Activated gamma-delta T cell treated with anti-CD3 and anti-CD28 coated beads, Interleukin-2, amount 50 U/mL, for 16 hours (primary cell): Measurements from ENCODE around the gene TBC1D21.
A peak's percentile ranks its signal among the peaks of the same experiment; 100 is the strongest.

ENCODE experiments used
- DNase-seq: peaks from one replicate; pipeline ENCODE4 v3.0.0-alpha.2; 2020; ENCODE audit warnings: low read depth

The TBC1D21 gene

GRCh38 chr15:73889053-73889761 lies 15.8 kb downstream of the TBC1D21 start:
- no peak for DNase-seq

- no peak for DNase-seq
These were observed 16.4 kb downstream of the TBC1D21 start for GRCh38 chr15:73889762-73890124.

DNA sequence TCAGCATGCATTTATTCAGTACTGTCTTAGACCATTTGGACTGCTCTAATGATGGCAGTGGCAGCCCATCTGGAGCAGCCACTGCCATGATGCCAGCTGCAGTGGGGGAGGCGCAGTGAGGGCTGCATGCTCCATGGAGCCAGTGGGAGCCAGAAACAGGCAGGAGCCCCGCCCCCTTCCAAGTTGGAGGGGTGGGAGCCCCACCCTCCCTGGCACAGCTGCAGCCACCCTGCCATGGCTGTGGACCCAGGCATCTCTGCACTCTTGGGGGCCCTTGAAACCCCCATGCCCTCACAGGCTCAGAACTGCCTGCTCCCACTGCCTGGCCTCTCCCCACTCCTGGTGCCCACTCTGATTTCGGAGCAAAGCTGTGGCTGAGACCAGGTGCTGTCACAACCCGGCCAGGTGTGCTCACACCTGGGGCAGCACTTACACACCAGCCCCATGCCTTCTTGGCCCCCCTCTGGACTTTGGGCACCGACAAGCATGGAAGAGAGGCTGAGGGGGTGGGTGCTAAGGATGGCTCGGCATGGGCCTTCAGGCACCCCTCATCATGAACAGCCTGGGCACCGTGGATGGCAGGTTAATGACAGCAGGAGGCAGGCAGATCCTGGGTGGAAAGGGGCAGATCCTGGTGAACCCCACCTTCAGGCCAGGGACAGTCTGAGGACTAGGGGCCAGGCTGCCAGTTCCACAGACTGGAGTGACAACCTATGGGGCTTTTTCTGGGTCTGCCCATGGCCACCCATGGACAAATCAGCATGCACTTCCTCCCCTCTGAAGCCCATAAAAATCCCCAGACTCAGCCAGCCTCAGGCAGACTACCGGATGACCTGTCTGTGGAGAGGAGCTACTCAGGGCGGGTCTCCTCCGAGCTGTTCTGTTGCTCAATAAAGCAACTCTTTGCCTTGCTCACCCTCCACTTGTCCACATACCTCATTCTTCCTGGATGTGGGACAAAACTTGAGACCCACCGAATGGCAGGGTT lies 18.3 kb downstream of the TBC1D21 start:
- no peak for DNase-seq

DNA sequence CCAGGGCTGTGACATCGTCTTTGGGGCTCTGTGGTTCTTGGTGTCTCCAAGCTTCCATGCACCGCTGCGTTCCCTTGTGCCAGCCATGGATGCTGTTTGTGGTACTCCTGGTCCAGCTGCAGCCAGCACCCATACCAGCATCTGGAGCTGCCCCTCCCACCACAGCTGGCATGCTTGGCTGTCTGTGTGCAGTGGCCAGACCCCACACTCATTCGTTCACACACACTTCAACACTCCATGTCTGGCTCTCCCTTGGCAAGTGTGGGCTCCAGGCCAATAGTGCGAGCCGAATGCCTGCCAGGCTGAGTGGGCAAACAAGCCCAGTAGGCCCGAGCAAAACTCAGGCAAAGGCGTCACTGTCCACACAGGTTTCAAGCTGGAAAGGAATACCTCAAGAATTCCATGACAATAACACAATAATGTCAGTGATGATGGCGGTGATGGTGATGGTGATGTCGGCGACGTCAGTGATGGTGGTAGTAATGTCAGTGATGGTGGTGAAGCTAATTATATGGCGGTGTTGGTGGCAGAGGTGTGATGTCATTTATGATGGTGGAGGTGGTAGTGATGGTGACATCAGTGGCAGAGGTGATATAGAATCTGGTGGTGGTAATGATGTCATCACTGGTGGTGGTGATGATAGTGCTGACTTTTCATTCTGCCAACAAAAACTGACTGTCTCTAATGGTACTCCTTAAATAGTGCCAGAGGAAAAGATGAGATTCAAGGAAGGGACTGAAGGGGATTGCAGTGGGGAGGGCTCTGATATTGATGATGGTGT lies 19.3 kb downstream of the TBC1D21 start:
- no peak for DNase-seq

DNA sequence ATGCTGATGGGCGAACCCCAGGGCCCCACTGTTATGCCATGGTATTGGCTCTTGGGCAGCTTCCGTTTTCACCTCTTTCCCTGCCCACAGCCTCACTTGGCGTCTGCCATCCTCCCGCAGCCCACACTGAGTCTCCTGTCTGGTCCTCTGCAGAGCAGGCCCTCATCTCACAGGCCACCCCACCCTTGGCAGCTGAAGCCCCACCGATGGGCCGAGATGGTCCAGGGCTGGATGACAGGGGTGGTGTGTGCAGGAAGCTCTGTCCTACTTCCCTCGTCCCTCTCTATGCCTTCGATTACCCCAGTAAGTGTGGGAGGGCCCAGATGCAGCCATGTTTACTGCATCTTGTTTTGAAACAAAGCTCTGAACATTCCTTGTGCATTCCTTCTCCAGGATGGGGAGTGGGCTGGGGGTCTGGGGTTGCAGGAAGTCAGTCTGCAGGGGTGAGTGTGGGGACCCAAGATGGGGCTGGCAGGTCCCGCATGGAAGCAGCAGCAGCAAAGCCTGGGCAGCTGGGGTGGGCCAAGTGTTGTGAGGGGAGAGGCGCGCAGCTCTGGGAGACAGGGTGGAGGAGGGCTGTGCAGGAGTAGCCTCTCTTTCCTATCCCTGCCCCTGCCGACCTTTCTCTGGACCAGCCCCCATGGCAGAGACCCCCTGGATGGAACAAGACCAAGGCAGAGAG lies 20.9 kb downstream of the TBC1D21 start:
- no peak for DNase-seq

DNA sequence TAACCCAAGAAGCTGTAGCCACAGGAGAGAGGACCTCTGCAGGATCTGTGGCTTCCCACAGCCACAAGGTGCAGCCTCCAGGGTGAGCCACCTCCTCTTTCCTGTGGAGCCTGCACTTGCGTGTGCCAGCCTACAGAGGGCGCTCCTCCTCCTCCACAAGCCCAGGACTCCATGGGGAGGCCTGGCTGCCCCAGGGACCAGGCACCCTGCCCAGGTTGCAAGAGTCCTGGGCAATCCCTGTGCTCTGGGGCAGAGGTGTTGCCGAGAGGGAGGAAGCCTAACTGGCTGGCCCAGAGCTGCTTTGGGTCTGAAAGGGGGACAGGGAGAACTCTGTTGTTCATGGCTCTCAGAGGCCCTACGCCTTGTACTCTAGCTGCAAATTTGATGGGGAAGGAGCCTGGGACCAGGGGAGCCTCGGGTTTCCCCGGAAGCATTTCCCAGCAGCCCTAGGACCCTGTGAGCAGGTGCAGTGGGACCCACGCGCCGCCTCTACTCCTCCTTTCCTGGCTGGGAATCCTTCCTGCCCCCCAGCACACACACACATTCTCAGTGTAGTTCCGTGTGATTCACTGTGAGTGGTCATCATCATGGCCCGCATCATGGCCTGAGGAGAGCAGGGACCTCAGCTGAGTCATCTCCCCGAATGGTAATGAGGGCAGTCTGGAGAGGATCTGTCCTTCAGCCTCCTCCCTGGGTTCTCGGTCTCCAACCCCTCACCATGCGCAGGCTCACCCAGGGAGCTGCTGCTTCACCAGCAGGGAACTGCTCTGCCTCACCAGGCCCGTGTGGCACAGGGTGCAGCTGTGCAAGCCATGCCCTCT lies 24.3 kb downstream of the TBC1D21 start:
- DNase-seq = peak; percentile 12

GRCh38 chr15:73899197-73900094 lies 26.1 kb downstream of the TBC1D21 start:
- no peak for DNase-seq

- no peak for DNase-seq
These were observed 26.8 kb downstream of the TBC1D21 start for GRCh38 chr15:73900095-73900712.

DNA sequence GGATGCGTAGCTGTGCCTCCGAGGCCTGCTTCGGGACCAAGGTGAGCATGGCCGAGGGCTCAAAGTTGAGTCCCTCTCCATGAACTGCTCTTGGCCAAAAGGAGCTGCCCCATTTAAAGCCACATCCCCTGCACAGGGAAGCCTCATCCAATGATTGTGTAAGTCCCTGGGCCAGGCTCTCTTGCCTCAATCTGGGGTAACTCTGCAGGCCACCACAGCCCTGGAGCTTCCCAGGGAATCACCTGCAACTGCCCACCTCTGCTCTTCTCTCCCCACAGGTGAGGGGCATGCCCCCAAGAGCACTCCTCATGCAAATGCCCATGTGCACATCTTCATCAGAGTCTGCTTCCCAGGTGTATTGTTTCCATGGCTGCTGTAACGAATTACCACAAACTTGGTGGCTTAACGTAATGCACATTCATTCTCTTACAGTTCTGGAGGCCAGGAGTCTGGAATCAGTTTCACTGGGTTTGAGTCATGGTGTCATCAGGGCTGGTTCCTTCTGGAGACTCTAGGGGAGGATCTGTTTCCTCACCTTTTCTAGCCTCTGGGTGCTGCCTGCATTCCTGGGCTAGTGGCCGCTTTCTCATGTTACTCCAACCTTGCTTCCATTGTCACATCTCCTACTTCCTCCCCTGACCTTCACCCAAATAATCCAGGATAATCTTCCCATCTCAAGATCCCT lies 27.9 kb downstream of the TBC1D21 start:
- DNase-seq = no peak

GRCh38 chr15:73902121-73903020 lies 29.0 kb downstream of the TBC1D21 start:
- no peak for DNase-seq

DNA sequence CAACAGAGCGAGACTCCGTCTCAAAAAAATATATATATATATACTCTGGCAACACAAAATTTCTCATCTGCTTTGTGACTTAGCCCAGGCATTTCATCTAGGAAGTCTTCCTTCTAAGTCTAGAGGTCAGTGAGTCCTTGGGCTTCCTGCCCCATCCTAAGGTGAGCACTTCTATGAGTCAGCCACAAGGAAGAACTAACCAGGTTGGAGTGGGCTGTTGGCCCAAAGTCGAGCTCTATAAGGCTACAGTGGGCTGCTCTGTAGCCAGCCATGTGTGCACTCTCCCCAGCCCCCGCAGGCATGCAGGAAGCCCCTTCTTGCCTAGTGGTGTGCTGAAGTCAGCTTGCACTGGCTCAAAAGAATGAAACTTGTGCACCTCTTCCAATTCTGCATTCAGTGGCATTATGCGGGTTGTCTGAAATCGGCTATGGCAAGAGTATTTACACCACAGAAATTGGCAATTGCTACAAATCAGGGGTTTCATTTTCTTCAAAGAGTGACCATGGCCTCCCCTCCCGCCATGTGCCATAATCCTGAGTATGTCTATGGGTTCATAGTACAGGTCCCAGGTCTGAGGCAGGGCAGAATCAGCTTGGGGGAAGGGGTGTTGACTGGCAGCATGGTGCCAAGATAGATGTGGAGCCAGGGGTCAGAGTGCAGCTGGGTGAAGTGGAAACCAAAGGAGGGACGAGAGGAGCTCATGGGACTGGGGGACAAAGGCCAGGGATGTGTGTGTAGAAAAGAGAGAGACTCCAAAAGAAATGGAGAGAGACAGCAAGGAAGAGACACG lies 30.9 kb downstream of the TBC1D21 start:
- no peak for DNase-seq

- DNase-seq = no peak
These were observed 32.0 kb downstream of the TBC1D21 start for GRCh38 chr15:73905225-73905827.

DNA sequence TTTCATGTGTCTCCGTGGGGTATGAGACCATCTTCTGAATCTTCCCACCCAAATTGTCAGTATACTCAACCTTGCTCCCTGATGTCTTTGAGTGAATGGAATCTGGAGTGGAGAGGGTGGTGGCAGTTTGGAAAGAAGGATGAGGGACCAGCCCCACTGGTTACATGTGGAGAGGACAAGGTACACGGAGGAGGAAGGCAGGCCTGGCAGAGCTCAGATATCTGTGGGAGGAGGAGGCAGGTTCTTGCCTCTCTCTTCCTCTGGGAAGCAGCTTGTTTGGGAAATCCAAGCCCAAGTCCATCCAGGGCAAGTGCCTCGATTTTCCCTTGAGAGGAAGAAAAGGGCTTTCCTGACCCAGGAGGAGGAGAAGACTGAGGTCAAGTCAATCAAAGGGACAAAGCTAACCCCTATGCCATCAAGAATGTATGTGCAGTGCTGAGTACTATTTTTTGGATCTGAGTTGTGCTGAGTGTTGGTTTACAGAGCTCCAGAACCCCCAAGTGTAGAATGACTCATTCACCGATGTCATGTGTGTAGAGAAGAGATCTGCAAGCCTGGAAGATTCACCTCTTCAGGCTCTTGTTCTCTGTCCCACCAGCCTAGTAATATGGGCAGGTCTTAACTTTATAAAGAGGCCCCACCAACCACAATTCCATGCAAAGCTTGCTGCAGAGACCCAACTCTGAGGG lies 33.1 kb downstream of the TBC1D21 start:
- no peak for DNase-seq

DNA sequence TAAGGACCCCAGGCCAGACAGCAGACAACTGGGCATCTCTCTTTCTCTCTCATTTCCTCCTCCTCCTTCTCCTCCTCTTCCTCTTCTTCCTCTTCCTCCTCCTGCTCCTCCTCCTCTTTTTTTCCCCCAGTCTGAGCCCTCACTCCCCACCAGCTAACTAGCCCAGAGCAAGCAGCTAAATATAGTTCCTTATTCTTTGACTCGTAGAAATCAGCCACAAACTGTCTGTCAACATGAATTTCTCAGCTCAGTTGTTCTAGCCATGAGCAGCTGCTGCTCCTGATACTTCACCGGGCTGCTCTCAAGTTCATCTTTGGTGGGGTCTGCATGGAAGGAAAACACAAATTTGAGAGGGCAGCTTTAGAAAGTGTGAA lies 33.7 kb downstream of the TBC1D21 start:
- DNase-seq = no peak

GRCh38 chr15:73908030-73908821 lies 34.9 kb downstream of the TBC1D21 start:
- peak; percentile 56 for DNase-seq
